ENCODE data around the gene SUCNR1. TPM values are rescaled to one million over a fixed set of nuclear protein-coding genes. Genes with fewer than 3 reads are reported as not detected.
"Not testable (repeated sequence)": the region's sequence is repeated elsewhere in the genome, so short reads cannot be mapped to it uniquely, and the experiment has no call there.

The SUCNR1 gene
- polyA plus RNA-seq, 1 experiment = not detected

GRCh38 chr3:151871639-151872468 lies 1.6 kb upstream of the SUCNR1 start:
- no peak for DNase-seq (ENCODE audit: low read depth, low spot score)
- POLR2A ChIA-PET = no interaction called here
- Histone ChIP-seq H3K9me3 (ENCODE audit: control insufficient read depth, insufficient read depth, low read length) (no peaks in the 10 kb centered on the region), H3K27me3 (ENCODE audit: control insufficient read depth, insufficient read depth, low read length) (no peaks in the 10 kb centered on the region), H3K27ac (ENCODE audit: low read depth, low read length) (no peak overlapping the region), H3K4me3 (ENCODE audit: low read depth, low read length) (no peak overlapping the region)
- TF ChIP-seq, protein P1, sequence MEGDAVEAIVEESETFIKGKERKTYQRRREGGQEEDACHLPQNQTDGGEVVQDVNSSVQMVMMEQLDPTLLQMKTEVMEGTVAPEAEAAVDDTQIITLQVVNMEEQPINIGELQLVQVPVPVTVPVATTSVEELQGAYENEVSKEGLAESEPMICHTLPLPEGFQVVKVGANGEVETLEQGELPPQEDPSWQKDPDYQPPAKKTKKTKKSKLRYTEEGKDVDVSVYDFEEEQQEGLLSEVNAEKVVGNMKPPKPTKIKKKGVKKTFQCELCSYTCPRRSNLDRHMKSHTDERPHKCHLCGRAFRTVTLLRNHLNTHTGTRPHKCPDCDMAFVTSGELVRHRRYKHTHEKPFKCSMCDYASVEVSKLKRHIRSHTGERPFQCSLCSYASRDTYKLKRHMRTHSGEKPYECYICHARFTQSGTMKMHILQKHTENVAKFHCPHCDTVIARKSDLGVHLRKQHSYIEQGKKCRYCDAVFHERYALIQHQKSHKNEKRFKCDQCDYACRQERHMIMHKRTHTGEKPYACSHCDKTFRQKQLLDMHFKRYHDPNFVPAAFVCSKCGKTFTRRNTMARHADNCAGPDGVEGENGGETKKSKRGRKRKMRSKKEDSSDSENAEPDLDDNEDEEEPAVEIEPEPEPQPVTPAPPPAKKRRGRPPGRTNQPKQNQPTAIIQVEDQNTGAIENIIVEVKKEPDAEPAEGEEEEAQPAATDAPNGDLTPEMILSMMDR (IDR thresholded peaks at IDR 0.05; ENCODE audit: low read depth, low read length) = no peak
- CTCF ChIA-PET = no interaction called here

DNA sequence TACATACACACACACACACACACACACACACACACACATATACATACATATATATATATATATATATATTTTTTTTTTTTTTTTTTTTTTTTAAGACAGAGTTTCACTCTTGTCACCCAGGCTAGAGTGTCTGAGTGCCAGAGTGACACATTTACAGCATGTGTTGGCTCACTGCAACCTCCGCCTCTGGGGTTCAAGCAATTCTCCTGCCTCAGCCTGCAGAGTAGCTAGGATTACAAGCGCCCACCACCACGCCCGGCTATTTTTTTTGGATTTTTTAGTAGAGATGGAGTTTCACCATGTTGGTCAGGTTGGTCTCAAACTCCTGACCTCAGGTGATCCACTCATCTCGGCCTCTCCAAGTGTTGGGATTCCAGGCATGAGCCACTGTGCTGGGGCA lies 636 bp downstream of the SUCNR1 start:
- H3K27ac ChIP-seq (ENCODE audit: low read depth, low read length); DNase-seq (ENCODE audit: low read depth, low spot score); CTCF ChIA-PET; H3K27me3 ChIP-seq (ENCODE audit: control insufficient read depth, insufficient read depth, low read length); H3K4me3 ChIP-seq (ENCODE audit: low read depth, low read length); H3K9me3 ChIP-seq (ENCODE audit: control insufficient read depth, insufficient read depth, low read length); POLR2A ChIA-PET: not testable (repeated sequence)

DNA sequence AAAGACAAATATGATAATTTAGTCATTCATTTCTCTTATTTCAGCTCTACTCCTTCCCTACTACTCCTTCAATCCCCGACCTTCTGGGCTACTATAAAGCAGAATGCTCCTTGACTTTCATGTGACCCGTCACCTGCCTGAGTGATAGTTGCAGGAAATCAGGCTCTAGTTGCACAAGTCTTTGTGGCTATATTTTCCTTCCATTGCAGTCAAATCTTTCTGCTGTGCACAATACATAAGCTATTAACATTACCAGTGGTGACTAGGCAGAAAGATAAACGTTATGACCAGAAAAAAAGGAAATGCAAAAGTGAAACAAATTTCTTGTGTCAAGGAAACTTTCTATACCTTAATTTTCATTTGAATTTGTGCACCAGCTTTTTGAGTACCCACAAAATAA lies 2.3 kb downstream of the SUCNR1 start:
- POLR2A ChIA-PET = no interaction called here
- CTCF ChIA-PET = interaction anchor here (1.0 to 2.4 kb wide), 3 partner anchors 20 to 407 kb away, joined by 4 to 7 read pairs (median 4); no protein-coding TSS in a partner anchor
- no peak overlapping the region for H3K27ac ChIP-seq (ENCODE audit: low read depth, low read length)

DNA sequence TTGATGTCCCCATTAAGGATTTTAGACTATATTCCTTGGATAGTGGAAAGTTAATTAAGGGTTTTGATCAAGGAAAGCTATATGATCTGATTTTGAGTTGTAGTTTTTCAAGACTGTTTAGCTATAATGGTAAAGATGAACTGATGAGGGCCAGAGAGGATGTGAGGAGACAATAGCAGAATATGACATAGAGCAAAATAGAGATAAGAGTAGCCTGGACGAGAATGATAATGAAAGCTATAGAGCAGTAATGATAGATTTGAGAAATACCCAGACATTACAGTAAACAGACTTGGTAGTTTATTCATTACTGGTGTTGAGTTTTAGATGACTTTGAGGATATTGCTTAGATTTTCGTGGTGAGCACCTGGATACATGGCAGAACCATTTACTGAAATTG lies 3.8 kb downstream of the SUCNR1 start:
- Histone ChIP-seq H3K9me3 (ENCODE audit: control insufficient read depth, insufficient read depth, low read length) (no peaks in the 10 kb centered on the region), H3K27me3 (ENCODE audit: control insufficient read depth, insufficient read depth, low read length) (no peaks in the 10 kb centered on the region), H3K4me3 (ENCODE audit: low read depth, low read length) (no peak overlapping the region), H3K27ac (ENCODE audit: low read depth, low read length) (no peak overlapping the region)
- POLR2A ChIA-PET = no interaction called here
- TF ChIP-seq, protein P1 (IDR thresholded peaks at IDR 0.05; ENCODE audit: low read depth, low read length) = no peak
- DNase-seq (ENCODE audit: low read depth, low spot score) = no peak
- CTCF ChIA-PET = interaction anchor here (1.1 to 2.4 kb wide), 2 partner anchors 39 to 409 kb away, joined by 5 to 7 read pairs; no protein-coding TSS in a partner anchor

More for the DNA sequence above, 2.3 kb downstream of the SUCNR1 start:
- Histone ChIP-seq H3K9me3 (ENCODE audit: control insufficient read depth, insufficient read depth, low read length) (no peaks in the 10 kb centered on the region), H3K4me3 (ENCODE audit: low read depth, low read length) (no peak overlapping the region), H3K27me3 (ENCODE audit: control insufficient read depth, insufficient read depth, low read length) (no peaks in the 10 kb centered on the region)
- no peak for DNase-seq (ENCODE audit: low read depth, low spot score)
- TF ChIP-seq, protein P1 (IDR thresholded peaks at IDR 0.05; ENCODE audit: low read depth, low read length) = no peak

DNA sequence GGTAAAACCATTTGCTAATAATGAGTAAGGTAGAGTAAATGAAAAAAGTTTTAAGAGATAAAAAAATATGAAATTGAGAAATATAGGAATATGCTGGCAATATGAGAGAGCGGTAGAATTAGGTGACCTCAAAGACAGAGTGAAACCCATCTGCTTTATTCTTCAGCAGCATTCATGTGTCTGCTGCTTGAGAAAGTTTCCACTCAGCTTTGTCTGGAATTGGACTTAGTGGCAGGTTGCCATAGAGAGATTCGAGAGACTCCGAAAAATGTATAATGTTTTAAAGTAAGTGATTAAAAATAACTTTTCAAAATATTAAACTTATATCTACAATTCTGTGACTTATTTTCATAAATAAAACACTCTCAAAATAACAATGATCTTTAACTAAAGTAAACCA lies 5.0 kb downstream of the SUCNR1 start:
- ChIA-PET POLR2A (no interaction called here), CTCF (no interaction called here)
- Histone ChIP-seq H3K27me3 (ENCODE audit: control insufficient read depth, insufficient read depth, low read length) (no peaks in the 10 kb centered on the region), H3K4me3 (ENCODE audit: low read depth, low read length) (no peak overlapping the region), H3K27ac (ENCODE audit: low read depth, low read length) (no peak overlapping the region), H3K9me3 (ENCODE audit: control insufficient read depth, insufficient read depth, low read length) (no peaks in the 10 kb centered on the region)
- DNase-seq (ENCODE audit: low read depth, low spot score) = no peak
- TF ChIP-seq, protein P1 (IDR thresholded peaks at IDR 0.05; ENCODE audit: low read depth, low read length) = no peak
